T-helper 2 cell (primary cell): ENCODE results near the gene ZDHHC11B.
"Not testable (repeated sequence)": the region's sequence is repeated elsewhere in the genome, so short reads cannot be mapped to it uniquely, and the experiment has no call there.

Experiments used
- DNase-seq, 5 experiments: peaks; one replicate each; pipeline versions ENCODE4 v3.0.0 to v3.0.0-alpha.2; 2012 to 2022

Gene ZDHHC11B

DNA sequence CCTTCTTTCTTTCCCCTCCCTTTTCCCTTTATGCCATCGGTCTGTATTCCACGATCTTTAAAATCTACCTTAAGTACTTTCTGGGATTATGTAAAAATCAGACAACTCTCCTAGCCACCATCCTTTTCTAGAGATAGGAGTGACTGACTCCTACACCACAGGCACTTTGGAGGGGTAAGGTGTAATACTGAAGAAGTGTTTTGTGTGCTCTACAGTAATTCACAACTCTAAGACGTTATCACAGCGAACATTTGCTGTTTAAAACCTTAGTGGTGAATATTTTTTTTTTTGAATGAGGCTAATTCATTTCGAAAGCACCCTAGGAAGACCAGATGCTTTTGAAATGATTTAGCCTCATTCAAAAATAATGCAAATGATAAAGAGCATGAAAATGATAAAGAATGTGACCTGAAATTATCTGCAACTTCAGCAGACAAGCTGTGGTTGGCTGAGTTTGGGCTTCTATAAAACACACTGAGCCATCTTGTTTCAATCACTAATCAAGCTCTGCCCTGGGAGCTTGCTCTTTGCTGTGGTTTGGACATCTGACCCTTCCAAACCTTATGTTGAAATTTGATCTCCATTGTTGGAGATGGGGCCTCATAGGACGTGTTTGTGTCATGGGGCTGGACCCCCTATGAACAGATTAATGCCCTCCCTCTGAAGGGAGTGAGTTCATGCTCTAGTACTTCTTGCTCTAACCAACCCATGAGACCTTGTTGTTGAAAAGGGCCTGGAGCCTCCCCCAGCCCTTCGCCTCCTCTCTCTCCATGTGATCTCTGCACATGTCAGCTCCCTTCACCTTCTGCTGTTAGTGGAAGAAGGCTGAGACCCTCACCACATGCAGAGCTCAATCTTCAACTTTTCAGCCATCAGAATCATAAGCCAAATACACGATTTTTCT is 70.1 kb downstream of the ZDHHC11B start:
- DNase-seq = not testable (repeated sequence)

DNA sequence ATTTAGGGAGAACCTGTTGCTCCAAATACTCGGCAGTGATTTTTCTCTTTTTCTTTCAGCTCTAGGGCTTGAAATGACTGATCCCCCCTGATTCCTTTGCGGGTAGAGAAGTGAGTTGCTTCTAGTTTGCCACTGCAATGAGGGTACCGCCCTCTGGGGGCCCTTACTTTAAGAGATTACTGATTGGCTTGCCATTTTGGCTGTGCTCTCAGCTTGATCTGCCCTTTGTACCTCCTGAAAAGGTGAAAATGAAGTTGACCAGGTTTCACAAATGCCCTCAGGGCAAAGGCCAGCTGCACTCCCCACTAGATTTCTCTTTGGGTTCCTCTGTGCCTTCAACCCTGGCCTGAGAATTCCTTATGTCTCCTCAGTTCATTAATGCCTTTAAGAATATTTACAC is 70.8 kb downstream of the ZDHHC11B start:
- not testable (repeated sequence) for DNase-seq

DNA sequence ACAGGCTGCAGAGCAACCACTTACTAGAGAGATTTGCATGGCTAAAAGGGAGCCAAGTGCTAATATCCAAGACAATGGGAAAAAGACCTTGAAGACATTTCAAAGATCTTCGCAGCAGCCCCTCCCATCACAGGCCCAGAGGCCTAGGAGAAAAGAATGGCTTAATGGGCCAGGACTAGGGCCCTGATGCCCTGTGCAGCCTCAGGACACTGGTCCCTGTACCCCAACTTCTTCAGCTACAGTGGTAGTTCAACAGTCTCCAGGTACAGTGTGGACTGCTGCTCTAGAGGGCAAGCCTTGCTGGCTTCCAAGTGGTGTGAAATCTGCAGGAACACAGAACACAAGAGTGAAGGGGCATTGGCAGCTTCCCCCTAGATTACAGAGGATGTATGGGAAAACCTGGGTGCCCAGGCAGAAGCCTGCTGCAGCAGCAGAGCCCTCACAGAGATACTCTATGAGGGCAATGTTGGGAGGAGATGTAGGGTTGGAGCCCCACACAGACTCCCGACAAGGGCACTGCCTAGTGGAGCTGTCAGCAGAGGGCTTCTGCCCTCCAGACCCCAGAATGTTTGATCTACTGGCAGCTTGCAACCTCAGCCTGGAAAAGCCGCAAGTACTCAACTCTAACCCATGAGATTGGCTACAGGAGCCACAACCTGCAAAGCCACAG is 75.5 kb downstream of the ZDHHC11B start:
- not testable (repeated sequence) for DNase-seq

DNA sequence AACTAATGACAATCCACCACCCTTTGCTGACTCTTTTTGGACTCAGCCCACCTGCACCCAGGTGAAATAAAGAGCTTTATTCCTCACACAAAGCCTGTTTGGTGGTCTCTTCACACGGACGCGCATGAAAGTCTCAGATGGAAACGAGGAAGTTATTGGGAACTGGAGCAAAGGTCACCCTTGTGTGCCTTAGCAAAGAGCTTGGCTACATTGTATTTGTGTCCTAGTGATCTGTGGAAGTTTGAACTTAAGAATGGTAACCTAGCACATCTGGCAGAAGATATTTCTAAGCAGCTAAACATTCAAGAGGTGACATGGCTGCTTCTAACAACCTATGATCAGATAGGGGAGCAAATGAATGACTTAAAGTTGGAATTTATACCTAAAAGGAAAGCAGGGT is 76.2 kb downstream of the ZDHHC11B start:
- not testable (repeated sequence) for DNase-seq

GRCh38 chr5:706127-706526 is 78.4 kb downstream of the ZDHHC11B start:
- DNase-seq = not testable (repeated sequence)

- DNase-seq = not testable (repeated sequence)
Observed at GRCh38 chr5:696753-697702, 87.5 kb downstream of the ZDHHC11B start.

DNA sequence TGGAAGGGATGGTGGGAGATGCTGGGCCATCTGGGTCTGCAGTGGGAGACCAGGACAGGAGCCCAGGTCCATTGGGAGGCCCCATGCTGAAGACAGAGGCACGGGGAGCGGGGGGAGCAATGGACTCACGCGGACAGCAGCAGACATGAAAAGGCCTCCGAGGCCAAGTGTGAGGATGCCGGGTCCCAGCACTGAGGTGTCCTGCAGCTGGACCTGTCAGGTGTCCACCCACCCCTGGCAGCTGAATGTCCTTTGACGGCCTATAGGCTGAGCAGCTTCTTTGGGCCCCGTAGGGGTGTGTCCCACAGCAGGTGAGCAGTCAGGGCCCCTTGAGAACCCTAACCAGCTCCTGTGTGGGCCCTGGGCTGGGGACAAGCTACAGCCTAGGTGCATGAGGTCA is 88.3 kb downstream of the ZDHHC11B start:
- not testable (repeated sequence) for DNase-seq

DNA sequence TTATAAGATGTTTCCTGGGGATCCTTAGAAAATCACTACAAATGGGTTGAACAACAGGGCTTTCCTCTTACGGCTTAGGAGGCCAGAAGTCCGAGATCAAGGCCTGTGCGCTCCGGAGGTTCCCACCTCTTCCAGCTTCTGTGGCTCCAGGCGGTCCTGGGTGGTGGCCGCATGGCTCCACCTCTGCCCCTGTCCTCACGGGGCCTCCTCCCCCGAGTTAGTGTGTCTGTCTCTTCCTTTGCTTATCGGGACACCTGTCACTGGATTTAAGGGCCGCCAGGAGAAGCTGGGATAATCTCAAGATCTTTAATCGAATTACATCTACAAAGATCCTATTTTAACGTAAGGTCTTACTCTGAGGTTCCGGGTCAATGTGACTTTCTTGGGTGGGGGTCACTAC is 89.1 kb downstream of the ZDHHC11B start:
- DNase-seq = not testable (repeated sequence)

DNA sequence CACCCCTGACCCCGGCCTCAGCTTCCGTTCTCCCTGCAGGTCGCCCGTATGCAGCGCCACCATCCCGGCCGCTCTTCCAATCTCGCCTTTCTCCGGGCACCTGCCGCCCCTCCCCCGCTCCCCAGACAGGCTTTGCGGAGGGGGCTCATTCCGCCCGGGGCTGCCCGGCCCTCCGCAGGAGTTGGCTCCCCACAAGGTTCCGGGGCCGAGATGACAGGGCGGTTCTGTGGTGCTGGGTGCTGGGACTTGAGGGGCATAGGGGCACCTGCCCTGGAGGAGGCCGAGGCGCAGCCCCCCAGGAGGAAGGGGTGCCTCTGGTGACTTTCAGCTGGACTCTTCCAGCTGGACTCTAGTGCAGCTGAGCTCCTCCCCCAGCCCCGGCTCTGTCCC is 90.5 kb downstream of the ZDHHC11B start:
- not testable (repeated sequence) for DNase-seq

DNA sequence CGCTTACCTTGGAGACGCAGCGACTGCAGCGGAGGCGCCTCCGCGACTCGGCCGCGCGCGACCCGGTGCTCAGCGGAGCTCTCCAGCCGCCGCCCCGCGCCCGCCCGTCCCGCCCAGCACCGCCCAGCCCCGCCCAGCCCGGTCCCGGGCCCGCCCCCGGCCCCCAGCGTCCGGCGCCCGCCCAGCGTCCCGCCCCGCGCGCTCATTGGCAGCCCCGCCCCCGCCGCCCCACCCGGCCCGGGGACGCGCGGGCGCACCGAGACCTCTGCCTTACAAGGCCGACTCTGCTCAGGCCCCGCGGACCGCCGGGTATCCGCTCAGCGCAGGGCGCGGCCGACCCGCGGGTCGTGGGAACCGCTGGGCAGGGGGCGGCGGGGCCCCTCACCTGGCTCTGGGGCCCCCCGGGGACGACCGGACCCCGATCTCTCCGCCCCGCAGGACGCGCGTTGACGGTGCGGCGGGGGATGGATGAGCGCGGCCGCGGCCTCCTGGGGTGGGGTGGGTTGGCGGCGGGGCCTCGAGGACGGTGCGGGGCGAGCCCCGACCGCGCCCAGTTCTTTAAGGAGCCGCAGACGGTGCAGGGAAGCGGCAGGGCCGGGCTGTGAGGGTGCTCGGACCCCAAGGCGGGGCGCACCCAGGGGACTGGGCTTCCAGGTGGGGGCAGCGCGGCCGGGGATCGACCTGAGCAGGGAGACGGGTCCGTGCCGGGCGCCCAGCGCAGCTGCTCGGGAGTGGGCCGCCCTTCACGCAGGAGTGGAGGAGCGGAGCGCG is 91.1 kb downstream of the ZDHHC11B start, which contains the start of gene TPPP:
TPPP (minus strand) TSS at position 82 of the 771 bp plus-strand sequence. CDS start 15,292 bp downstream, outside the sequence.
- peak; percentile 67 to 81 (median 76) for DNase-seq

DNA sequence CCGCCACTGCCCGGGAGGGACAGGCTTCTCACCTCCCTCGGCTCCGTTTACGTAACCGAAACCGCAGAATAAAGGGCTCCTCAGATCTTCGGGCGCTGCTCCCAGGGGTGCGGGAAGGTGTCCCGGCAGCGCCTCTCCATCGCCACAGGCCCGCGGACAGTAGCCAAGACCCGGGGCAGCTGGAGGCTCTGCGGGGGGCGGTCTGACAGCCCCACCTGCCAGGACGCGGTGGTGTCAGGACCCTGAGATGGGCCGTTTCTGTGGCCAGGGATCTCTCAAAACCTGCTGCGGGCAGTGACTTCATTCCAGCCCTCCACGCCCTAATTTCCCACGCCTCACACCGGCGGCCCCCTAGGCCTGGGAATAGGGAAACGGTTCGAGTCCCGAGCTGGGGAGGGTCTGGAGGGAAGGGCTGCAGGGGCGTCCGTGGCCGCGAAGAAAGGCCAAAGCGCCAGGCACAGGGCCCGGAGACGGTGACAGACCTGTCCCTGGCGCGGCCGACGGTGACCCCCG is 91.9 kb downstream of the ZDHHC11B start:
- peak in 2 of 5 experiments; percentile 27 to 41 for DNase-seq

GRCh38 chr5:691817-692528 is 92.6 kb downstream of the ZDHHC11B start:
- DNase-seq = no peak

GRCh38 chr5:691049-691448 is 93.5 kb downstream of the ZDHHC11B start:
- DNase-seq = not testable (repeated sequence)

DNA sequence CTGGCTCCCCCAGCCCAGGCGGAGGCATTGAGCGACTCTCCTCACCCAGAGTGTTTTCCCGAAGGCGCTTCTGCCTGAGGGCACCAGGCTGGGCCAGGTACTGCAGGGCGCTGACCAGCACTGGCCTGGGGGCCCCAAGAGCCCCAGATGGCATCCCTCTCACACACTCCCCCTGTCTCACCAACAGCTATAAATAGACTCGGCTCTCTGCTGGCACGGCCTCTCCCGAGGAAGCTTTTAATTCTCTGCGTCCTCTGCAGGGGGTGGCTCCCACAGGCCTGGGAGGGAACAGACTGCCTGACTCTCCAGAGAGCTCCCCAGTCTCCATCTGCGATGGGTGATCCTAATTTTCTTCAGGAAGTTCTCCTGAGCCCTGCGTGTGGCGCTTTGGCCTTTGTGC is 94.2 kb downstream of the ZDHHC11B start:
- DNase-seq = not testable (repeated sequence)

DNA sequence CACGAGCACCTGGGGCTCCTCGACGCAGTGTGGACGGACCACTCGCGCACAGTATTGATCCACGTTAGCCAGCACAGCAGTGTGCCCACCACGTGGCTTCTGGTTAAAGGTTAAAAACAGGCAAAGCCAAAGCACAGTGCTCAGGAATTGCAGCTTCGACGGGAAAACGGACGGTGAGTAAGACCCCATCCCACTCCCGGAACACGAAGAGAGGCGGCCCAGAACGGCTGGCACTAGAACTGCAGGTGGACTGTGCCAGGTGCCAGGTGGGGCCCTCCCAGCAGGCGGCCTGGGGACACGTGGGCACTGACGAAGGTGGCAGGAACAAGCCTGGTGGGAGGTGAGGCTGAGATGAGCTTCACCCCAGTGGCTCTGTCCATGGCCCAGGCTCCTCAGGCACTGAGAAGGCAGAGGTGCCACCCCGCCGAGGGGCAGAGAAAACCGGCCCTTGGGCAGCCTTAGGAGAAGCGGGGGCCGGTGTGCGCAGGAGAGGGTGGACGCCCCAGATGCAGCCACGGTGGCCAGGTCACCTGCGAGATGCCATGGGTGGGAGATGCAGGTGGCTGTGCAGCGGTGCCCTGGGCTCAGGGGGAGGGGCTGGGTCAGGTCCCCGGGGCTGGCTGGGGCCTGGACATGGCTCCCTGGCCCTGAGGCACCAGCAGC is 96.0 kb downstream of the ZDHHC11B start:
- DNase-seq = not testable (repeated sequence)

- DNase-seq = not testable (repeated sequence)
Observed at GRCh38 chr5:686936-687335, 97.6 kb downstream of the ZDHHC11B start.

DNA sequence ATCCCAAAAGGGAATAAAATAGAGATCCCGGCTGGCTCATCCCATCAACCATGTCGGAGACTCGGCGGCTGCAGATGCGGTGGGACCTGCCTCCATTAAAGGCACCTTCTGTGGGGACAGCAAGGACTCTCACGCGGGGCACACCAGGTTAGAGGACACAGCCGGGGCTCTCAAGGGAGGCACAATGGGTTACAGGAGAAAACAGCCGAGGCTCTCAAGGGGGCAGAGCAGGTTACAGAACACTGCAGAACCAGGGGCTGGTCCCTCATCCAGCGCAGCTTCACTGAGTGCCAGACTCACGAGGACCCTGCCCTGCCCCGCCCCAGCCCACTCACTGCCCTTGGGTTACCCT is 98.4 kb downstream of the ZDHHC11B start:
- not testable (repeated sequence) for DNase-seq

DNA sequence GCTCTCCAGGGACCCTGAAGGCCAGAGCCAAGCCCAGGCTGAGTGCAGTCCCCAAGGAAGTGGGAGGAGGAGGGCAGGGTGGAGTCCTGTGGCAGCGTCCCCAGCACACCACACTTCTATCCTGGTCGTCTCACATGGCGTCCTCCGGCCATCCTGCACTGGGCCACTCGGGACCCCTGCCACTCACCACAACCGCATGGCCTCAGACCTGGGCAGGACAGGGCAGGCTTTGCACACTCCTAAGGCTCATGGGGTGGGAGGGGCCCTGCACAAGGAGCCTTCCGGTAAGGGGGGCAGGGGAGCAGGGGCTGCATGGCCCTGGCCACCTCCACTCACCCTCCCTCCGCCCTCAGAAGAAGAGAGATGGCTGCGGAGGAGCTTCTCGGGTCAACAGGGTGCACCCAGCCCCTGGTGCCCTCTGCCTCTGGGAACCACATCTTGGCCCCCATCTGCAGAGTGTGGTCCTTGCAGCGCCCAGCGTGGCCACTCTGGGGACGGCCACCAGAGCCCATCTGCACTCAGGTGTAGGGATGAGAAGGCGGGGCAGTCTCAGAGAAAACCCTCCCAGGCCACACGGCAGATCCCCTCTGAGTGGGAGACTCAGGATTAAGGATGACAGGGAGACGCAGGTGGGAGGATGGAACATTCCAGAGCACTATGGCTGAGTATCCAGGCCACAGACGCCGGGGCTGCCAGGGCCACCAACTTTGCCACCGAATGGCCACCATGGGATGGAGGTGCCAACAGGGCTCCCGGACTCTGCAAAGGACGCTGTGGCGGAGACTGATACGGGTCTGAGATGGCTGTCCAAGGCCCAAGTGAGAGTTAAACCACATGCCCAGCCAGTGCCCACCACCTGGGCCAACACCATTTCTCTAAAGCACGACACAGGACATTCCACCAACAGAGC is 99.0 kb downstream of the ZDHHC11B start:
- DNase-seq = no peak

- no peak for DNase-seq
Observed at GRCh38 chr5:684751-685216, 99.7 kb downstream of the ZDHHC11B start.
